Measurements from ENCODE around the gene CFLAR.

DNA sequence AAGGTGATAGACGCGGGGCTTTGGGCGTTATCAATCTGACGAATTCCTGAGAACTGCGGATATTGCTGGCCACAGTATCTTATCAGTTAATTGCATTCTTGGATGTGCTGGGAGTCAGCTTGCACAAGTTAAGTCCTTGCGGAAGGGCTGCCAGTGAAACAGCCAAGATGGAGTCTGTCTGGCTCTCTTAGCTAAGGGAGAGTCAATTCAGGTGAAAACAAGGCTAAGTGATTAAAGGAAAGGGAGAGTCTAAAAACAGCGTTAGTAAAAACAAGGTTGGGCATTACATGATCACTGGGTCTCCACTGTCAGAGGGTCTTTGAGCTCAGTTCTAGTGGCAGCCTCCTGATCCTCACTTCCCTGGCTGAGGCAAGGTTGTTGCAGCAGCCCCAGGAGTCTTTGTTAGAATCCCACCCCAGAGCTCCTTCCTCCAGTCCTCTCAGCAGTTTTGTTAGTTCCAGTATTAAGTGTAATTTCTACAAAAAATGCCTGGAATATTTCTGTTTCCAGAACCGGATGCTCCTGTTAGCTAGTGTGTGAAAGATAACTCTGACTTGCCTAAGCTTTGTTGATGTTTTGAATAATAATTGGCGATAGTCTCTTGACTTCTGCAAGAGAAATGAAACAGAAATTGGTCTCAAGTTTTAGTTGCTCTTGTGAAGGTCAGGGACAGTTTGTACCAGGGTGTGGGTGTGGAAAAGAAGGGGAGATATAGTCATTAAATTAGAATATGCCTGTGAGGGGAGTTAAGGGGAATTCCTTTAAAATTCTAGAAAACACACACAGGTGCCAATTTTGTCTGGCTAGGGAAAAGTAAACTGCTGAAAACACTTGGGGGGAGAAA is 10.6 kb downstream of the CFLAR start:
- TF ChIP-seq CTCF (IDR thresholded peaks at IDR 0.05) (no peak), POLR2AphosphoS5 (IDR thresholded peaks at IDR 0.05) (no peak)

Measured in prostate gland (tissue), 2 donors.